NCI-H510A (cell line): ENCODE data around the gene ACACA.
"Not testable (repeated sequence)": the region's sequence is repeated elsewhere in the genome, so short reads cannot be mapped to it uniquely, and the experiment has no call there.

Experiments
- DNase-seq: peaks from one replicate; lab custom pipeline; 2025; lab: John Stamatoyannopoulos, UW

Gene ACACA

GRCh38 chr17:37170881-37171425 lies 235.7 kb downstream of the ACACA start:
- DNase-seq, result no peak

GRCh38 chr17:37168731-37169353 lies 237.8 kb downstream of the ACACA start:
- DNase-seq, result peak; percentile 23

GRCh38 chr17:37167756-37168155 lies 238.9 kb downstream of the ACACA start:
- no peak for DNase-seq

GRCh38 chr17:37164057-37164456 lies 242.6 kb downstream of the ACACA start:
- DNase-seq, result no peak

GRCh38 chr17:37162800-37163199 lies 243.8 kb downstream of the ACACA start:
- no peak for DNase-seq

GRCh38 chr17:37160944-37161343 lies 245.7 kb downstream of the ACACA start:
- no peak for DNase-seq

GRCh38 chr17:37158290-37158689 lies 248.3 kb downstream of the ACACA start:
- DNase-seq, result no peak

- DNase-seq, result no peak
Observed at GRCh38 chr17:37148156-37148555, 258.5 kb downstream of the ACACA start.

GRCh38 chr17:37147301-37147812 lies 259.3 kb downstream of the ACACA start:
- no peak for DNase-seq

- DNase-seq, result no peak
Observed at GRCh38 chr17:37146086-37147064, 260.3 kb downstream of the ACACA start.

- DNase-seq, result no peak
Observed at GRCh38 chr17:37144075-37144701, 262.4 kb downstream of the ACACA start.

GRCh38 chr17:37143558-37143957 lies 263.1 kb downstream of the ACACA start:
- DNase-seq, result not testable (repeated sequence)

- DNase-seq, result no peak
Observed at GRCh38 chr17:37142294-37142896, 264.2 kb downstream of the ACACA start.

GRCh38 chr17:37138571-37139120 lies 268.0 kb downstream of the ACACA start:
- DNase-seq, result no peak

- DNase-seq, result no peak
Observed at GRCh38 chr17:37137906-37138514, 268.6 kb downstream of the ACACA start.

GRCh38 chr17:37137070-37137610 lies 269.5 kb downstream of the ACACA start:
- no peak for DNase-seq

- DNase-seq, result no peak
Observed at GRCh38 chr17:37135576-37135975, 271.1 kb downstream of the ACACA start.

GRCh38 chr17:37134050-37134449 lies 272.6 kb downstream of the ACACA start:
- DNase-seq, result no peak

- no peak for DNase-seq
Observed at GRCh38 chr17:37133136-37133535, 273.5 kb downstream of the ACACA start.

- no peak for DNase-seq
Observed at GRCh38 chr17:37131669-37132611, 274.7 kb downstream of the ACACA start.
